Measurements from ENCODE around the gene SLC22A23.

DNA sequence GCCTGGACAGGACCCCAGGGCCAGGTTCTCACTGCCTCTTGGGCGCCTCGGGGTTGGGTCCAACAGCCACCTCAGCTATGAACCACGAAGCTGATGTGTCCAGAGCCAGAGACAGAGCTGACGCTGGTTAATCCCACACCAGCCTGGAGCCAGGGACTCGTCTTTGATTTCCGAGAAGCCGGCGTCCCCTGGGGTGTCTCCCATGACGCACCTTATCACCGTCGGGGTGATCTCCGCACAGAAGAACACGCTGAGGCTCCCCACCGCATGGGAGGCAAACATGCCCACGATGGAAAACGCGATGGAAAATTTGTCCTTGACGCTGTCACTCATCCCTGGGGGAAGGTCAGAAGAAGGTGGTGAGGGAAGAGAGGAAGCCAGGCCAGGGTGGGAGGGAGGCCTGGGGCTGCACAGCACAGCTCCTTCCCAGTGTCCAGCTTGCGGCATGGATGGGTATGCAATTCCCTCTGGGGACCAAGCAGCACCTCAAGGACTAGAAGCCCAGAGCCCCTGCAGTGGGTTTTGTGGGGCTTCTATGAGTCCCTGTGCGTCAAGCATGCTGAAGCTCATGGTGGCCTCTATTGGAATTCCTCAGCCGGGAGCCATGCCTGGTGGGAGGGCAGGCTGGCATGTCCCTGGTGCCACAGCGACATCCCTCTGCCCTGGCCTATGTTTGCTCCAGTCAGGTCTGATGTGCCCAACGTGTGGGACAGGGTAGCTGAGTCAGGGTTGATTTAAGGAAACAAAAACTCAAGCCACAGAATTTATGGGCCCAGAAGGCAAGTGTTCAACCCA lies 173.0 kb downstream of the SLC22A23 start:
- TF ChIP-seq, protein P1, sequence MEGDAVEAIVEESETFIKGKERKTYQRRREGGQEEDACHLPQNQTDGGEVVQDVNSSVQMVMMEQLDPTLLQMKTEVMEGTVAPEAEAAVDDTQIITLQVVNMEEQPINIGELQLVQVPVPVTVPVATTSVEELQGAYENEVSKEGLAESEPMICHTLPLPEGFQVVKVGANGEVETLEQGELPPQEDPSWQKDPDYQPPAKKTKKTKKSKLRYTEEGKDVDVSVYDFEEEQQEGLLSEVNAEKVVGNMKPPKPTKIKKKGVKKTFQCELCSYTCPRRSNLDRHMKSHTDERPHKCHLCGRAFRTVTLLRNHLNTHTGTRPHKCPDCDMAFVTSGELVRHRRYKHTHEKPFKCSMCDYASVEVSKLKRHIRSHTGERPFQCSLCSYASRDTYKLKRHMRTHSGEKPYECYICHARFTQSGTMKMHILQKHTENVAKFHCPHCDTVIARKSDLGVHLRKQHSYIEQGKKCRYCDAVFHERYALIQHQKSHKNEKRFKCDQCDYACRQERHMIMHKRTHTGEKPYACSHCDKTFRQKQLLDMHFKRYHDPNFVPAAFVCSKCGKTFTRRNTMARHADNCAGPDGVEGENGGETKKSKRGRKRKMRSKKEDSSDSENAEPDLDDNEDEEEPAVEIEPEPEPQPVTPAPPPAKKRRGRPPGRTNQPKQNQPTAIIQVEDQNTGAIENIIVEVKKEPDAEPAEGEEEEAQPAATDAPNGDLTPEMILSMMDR (IDR thresholded peaks at IDR 0.05): no peak
- no peak for TF ChIP-seq POLR2A (IDR thresholded peaks at IDR 0.05)

All from adrenal gland (tissue), 5 donors.